ENCODE measurements around the gene BCAS4. TPM values are rescaled to one million over a fixed set of nuclear protein-coding genes. Genes with fewer than 3 reads are reported as not detected.

Gene BCAS4
- total RNA-seq, 1 experiment from 2014 or later, result 25.8 TPM

GRCh38 chr20:50870561-50871161 is 75.8 kb downstream of the BCAS4 start (continued):
- TF ChIP-seq PRDM15 (CRISPR knock-in tag; IDR thresholded peaks at IDR 0.05) (no peak), TEAD1 (CRISPR knock-in tag; IDR thresholded peaks at IDR 0.05) (peak; percentile 88), NFE2L1 (CRISPR knock-in tag; IDR thresholded peaks at IDR 0.05) (no peak; the same call in 1 of the 2 replicates), USF2 (CRISPR knock-in tag; IDR thresholded peaks at IDR 0.05) (no peak; the same call in 1 of the 2 replicates), RORB (CRISPR knock-in tag; IDR thresholded peaks at IDR 0.05) (no peak), PRRX2 (CRISPR knock-in tag; IDR thresholded peaks at IDR 0.05) (no peak), CTCF (IDR thresholded peaks at IDR 0.05) (no peak), E2F1 (CRISPR knock-in tag; IDR thresholded peaks at IDR 0.05) (no peak), MYBL2 (CRISPR knock-in tag; IDR thresholded peaks at IDR 0.05) (0 out of 2 replicates have a peak, but pooled peaks have one; percentile 41), CDX4 (CRISPR knock-in tag; IDR thresholded peaks at IDR 0.05; ENCODE audit: borderline replicate concordance) (no peak), ZNF281 (CRISPR knock-in tag; IDR thresholded peaks at IDR 0.05) (0 out of 2 replicates have a peak, but pooled peaks have one; percentile 58), ARID4B (CRISPR knock-in tag; IDR thresholded peaks at IDR 0.05; ENCODE audit: borderline replicate concordance) (no peak), ZNF232 (CRISPR knock-in tag; IDR thresholded peaks at IDR 0.05) (no peak), ATF3 (CRISPR knock-in tag; conservative IDR thresholded peaks at IDR 0.05) (no peak), GTF2I (CRISPR knock-in tag; conservative IDR thresholded peaks at IDR 0.05) (no peak), MAX (CRISPR knock-in tag; IDR thresholded peaks at IDR 0.05) (peak; percentile 49; the same call in 1 of the 2 replicates), HMGA2 (CRISPR knock-in tag; IDR thresholded peaks at IDR 0.05) (no peak), ZNF671 (CRISPR knock-in tag; IDR thresholded peaks at IDR 0.05) (no peak), USF1 (CRISPR knock-in tag; IDR thresholded peaks at IDR 0.05) (no peak), SP1 (CRISPR knock-in tag; conservative IDR thresholded peaks at IDR 0.05) (peak; percentile 67), TEAD4 (CRISPR knock-in tag; IDR thresholded peaks at IDR 0.05) (peak; percentile 27; the same call in 1 of the 2 replicates)
